Skeletal muscle satellite cell (primary cell): ENCODE results near the gene PLCD3.
A peak's percentile ranks its signal among the peaks of the same experiment; 100 is the strongest.

Experiments used
- H3K27me3 ChIP-seq: 2 replicates; pipeline ENCODE4 v1.7.0; 2013; ENCODE audit warnings: low read length; ENCODE audit not compliant: control insufficient read depth, insufficient read depth
- H3K36me3 ChIP-seq: 2 replicates; pipeline ENCODE4 v1.7.0; 2013; ENCODE audit warnings: mild to moderate bottlenecking, control low read depth, low read length; ENCODE audit not compliant: insufficient read depth
- H3K4me1 ChIP-seq: 2 replicates; pipeline ENCODE4 v1.7.0; 2013; ENCODE audit warnings: low read length; ENCODE audit not compliant: control insufficient read depth, insufficient read depth
- H3K4me2 ChIP-seq: 2 replicates; pipeline ENCODE4 v1.7.0; 2013; ENCODE audit warnings: mild to moderate bottlenecking, low read length
- H3K4me3 ChIP-seq: 2 replicates; pipeline ENCODE4 v1.7.0; 2013; ENCODE audit warnings: low read length
- H3K9ac ChIP-seq: 2 replicates; pipeline ENCODE4 v1.7.0; 2013; ENCODE audit warnings: mild to moderate bottlenecking, low read depth, low read length, moderate library complexity
- H3K9me3 ChIP-seq: replicated peaks from 2 replicates; pipeline ENCODE4 v1.7.0; 2013; ENCODE audit warnings: mild to moderate bottlenecking, control low read depth, low read length

Gene PLCD3

DNA sequence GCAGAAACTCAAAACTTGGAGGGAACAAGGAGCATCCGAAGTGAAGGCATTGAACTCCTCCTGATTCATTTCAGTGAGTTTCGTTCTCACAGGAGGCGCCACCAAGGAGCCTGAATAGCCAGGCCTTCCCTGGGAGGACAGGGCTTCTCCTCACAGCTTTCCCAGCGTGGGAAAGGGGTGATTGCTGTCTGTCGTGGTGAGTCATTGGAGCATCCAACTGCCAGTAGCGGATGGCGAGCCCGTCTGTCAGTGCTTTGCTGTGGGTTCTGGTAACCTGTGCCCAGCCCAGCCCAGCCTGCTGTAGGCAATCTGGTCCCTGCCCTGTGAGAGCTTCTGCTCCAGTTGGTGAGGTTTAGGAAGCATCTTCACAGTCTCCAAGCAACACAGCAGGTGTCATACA, 28.3 kb downstream of the PLCD3 start:
- Histone ChIP-seq H3K27me3 (no peaks in the 10 kb centered on the region), H3K4me1 (peaks cover 16% of the 10 kb centered on the region), H3K4me3 (no peak overlapping the region), H3K9me3 (no peaks in the 10 kb centered on the region), H3K36me3 (peaks cover 68% of the 10 kb centered on the region), H3K4me2 (no peak overlapping the region), H3K9ac (no peak overlapping the region)

GRCh38 chr17:45103269-45103795, 29.0 kb downstream of the PLCD3 start:
- no peaks in the 10 kb centered on the region for H3K27me3 ChIP-seq
- no peak overlapping the region for H3K4me2 ChIP-seq
- H3K9ac ChIP-seq = no peak overlapping the region
- H3K9me3 ChIP-seq = no peaks in the 10 kb centered on the region
- H3K4me1 ChIP-seq = peaks cover 20% of the 10 kb centered on the region
- H3K36me3 ChIP-seq = peaks cover 68% of the 10 kb centered on the region
- H3K4me3 ChIP-seq = no peak overlapping the region

DNA sequence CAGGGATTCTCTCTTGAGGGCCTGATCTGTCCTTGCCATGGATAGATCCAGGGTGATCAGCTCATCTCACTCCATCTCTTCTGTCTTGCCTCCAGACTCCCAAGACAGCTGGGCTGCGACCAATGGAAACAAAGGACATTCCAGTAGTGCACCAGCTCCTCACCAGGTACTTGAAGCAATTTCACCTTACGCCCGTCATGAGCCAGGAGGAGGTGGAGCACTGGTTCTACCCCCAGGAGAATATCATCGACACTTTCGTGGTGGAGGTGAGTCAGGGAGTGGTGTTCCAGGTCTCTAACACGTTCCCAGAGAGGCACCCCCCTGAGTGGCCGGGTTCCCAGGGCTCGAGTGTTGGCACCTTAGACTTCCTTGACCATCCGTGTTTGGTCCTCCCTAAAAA, 29.5 kb downstream of the PLCD3 start:
- peaks cover 21% of the 10 kb centered on the region for H3K4me1 ChIP-seq
- H3K9me3 ChIP-seq = no peaks in the 10 kb centered on the region
- no peaks in the 10 kb centered on the region for H3K27me3 ChIP-seq
- no peak overlapping the region for H3K4me3 ChIP-seq
- peaks cover 68% of the 10 kb centered on the region for H3K36me3 ChIP-seq
- H3K4me2 ChIP-seq = no peak overlapping the region
- no peak overlapping the region for H3K9ac ChIP-seq

DNA sequence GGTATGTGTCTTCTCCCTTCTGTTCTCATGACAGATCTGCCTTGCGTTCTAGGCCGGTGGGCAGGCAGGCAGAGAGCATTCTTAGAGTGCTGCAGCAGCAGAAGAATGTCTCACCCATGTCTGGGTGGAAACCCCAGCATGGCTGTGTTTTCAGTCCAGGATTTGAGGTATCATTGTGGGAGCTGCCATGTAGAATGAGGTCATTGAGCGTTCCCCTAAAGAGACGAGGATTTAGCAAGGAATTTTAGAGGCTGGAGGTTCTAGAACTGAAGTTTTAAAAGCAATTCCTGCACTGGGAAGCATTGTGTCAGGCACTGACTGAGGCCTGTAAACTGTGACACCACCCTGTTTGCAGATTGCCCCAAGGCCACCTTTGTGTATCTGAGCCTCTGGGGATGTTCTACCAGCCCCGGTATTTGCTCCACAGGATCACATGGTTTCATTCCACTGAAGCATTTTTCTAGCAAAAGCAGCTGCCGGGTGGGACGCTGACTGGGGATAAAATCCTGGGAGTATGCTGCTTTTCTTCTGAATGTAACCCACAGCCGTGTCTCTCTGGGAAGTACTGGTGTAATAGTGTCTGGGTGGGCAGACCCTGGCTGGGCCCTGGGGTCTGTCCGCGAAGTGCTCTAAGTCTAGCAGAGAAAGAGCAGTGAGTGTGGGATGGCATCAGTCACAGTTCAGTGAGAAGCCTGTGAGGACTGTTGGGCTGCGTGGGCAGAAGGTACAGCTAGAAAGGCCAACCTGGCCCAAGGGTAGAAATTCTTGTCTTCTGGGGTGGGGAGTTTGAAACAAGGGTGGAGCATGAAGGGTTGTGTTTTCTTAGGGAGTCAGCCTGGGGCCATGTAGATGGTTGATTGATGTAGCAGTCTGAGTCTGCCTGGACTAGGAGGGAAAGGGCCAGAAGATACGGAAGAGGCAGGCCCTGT, 30.2 kb downstream of the PLCD3 start:
- no peak overlapping the region for H3K9ac ChIP-seq
- H3K4me2 ChIP-seq = no peak overlapping the region
- peaks cover 68% of the 10 kb centered on the region for H3K36me3 ChIP-seq
- no peaks in the 10 kb centered on the region for H3K27me3 ChIP-seq
- no peaks in the 10 kb centered on the region for H3K9me3 ChIP-seq
- no peak overlapping the region for H3K4me3 ChIP-seq
- peaks cover 21% of the 10 kb centered on the region for H3K4me1 ChIP-seq

- H3K9ac ChIP-seq = no peak overlapping the region
- no peak overlapping the region for H3K4me3 ChIP-seq
- H3K4me2 ChIP-seq = no peak overlapping the region
- peaks cover 71% of the 10 kb centered on the region for H3K36me3 ChIP-seq
- no peaks in the 10 kb centered on the region for H3K9me3 ChIP-seq
- no peaks in the 10 kb centered on the region for H3K27me3 ChIP-seq
- H3K4me1 ChIP-seq = peaks cover 21% of the 10 kb centered on the region
Measured at GRCh38 chr17:45101546-45101882, 30.8 kb downstream of the PLCD3 start.

- H3K4me1 ChIP-seq = peaks cover 23% of the 10 kb centered on the region
- H3K4me3 ChIP-seq = no peak overlapping the region
- peaks cover 64% of the 10 kb centered on the region for H3K36me3 ChIP-seq
- H3K4me2 ChIP-seq = no peak overlapping the region
- H3K27me3 ChIP-seq = no peaks in the 10 kb centered on the region
- H3K9ac ChIP-seq = no peak overlapping the region
- H3K9me3 ChIP-seq = no peaks in the 10 kb centered on the region
Measured at GRCh38 chr17:45098869-45099616, 33.3 kb downstream of the PLCD3 start.

- peaks cover 30% of the 10 kb centered on the region for H3K4me1 ChIP-seq
- H3K9ac ChIP-seq = no peak overlapping the region
- no peak overlapping the region for H3K4me2 ChIP-seq
- H3K4me3 ChIP-seq = no peak overlapping the region
- peaks cover 63% of the 10 kb centered on the region for H3K36me3 ChIP-seq
- H3K9me3 ChIP-seq = no peaks in the 10 kb centered on the region
- H3K27me3 ChIP-seq = no peaks in the 10 kb centered on the region
Measured at GRCh38 chr17:45098081-45098868, 34.0 kb downstream of the PLCD3 start.

- H3K9me3 ChIP-seq = no peaks in the 10 kb centered on the region
- no peaks in the 10 kb centered on the region for H3K27me3 ChIP-seq
- peaks cover 58% of the 10 kb centered on the region for H3K36me3 ChIP-seq
- H3K9ac ChIP-seq = no peak overlapping the region
- no peak overlapping the region for H3K4me2 ChIP-seq
- no peak overlapping the region for H3K4me3 ChIP-seq
- peaks cover 32% of the 10 kb centered on the region for H3K4me1 ChIP-seq
Measured at GRCh38 chr17:45096926-45097325, 35.4 kb downstream of the PLCD3 start.

DNA sequence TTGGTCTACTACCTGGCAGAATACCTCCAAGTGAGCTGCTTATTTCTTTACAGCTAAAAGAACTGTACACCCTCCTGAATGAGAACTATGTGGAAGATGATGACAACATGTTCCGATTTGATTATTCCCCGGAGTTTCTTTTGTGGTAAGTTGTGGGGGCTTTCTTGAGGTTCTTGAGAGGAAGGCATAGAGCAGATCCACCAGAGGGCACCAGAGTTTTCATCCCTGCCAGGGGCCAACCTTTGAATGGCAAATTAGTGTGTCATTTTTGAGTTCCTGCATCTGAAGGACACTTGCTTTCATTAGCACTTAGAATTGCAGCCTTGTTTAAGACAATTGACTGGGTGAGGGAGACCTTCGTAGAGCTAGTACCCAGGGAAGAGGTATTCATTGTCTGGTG, 36.2 kb downstream of the PLCD3 start:
- Histone ChIP-seq H3K9ac (no peak overlapping the region), H3K27me3 (no peaks in the 10 kb centered on the region), H3K4me2 (no peak overlapping the region), H3K4me3 (no peak overlapping the region), H3K36me3 (peaks cover 61% of the 10 kb centered on the region), H3K9me3 (no peaks in the 10 kb centered on the region), H3K4me1 (peaks cover 28% of the 10 kb centered on the region)

DNA sequence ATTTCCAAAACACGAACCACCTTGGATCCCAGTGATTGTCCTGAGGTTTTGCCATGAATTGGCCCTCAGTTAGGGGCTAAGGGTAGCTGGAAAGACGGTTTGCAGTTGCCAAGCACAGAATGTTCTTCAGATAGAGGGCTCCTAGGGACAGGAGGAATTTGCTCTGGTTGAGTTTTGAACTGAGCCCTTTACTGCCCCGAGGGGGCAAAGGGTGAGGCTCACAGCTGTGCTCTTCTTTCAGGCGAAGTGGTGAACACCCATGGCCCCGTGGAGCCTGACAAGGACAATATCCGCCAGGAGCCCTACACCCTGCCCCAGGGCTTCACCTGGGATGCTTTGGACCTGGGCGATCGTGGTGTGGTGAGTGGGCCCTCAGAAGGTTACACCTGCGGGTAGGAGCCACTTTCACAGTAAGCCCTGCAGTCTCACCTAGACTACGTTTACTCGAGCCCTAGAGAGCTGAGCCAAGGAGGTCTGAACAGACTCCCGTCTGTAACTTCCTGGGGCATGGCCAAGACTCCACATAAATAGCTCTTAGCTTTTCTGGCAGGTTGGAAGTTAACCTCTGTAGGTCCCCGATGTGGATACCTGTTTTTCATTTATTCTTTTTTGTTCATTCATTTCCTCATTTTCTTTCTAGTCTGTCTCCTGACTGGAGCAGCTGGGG, 38.7 kb downstream of the PLCD3 start:
- H3K9ac ChIP-seq = peak overlapping the region; percentile 79
- peak overlapping the region; percentile 48 for H3K4me2 ChIP-seq
- no peaks in the 10 kb centered on the region for H3K9me3 ChIP-seq
- H3K4me3 ChIP-seq = peak overlapping the region; percentile 5
- H3K4me1 ChIP-seq = peaks cover 40% of the 10 kb centered on the region
- peaks cover 66% of the 10 kb centered on the region for H3K36me3 ChIP-seq
- H3K27me3 ChIP-seq = no peaks in the 10 kb centered on the region
